ENCODE data around the gene ERC1. TPM values are rescaled to one million over a fixed set of nuclear protein-coding genes. Genes with fewer than 3 reads are reported as not detected.
"Not testable (repeated sequence)": the region's sequence is repeated elsewhere in the genome, so short reads cannot be mapped to it uniquely, and the experiment has no call there.

The ERC1 gene
- polyA plus RNA-seq, 6 donors from 2014 or later: 6.9 to 26.2 (median 17.9) TPM

- Mint-ChIP-seq H3K4me1 (no peaks in the 10 kb centered on the region), H3K27me3 (no peaks in the 10 kb centered on the region), H3K36me3 (no peaks in the 10 kb centered on the region), H3K27ac (peak overlapping the region in 2 of 6 donors; percentile 9 to 41), H3K9me3 (no peaks in the 10 kb centered on the region), H3K4me3 (no peak overlapping the region)
- DNase-seq (no peak), ATAC-seq (ENCODE audit: low read depth in 2 of 2) (no peak)
Measured at GRCh38 chr12:1355396-1355795, 364.4 kb downstream of the ERC1 start.

DNA sequence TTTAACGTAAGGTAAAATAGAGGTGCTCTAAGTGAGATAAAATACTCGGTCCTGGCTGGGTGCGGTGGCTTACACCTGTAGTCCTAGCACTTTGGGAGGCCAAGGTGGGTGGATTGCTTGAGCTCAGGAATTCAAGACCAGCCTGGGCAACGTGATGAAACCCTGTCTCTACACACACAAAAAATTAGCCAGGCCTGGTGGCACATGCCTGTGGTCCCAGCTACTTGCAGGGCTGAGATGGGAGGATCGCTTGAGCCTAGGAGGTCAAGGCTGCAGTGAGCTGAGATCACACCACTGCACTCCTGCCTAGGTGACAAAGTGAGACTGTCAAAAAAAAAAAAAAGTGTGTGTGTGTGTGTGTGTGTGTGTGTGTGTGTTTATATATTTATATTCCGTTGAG, 364.8 kb downstream of the ERC1 start:
- not testable (repeated sequence) for H3K27me3 Mint-ChIP-seq; H3K36me3 Mint-ChIP-seq; DNase-seq; ATAC-seq (ENCODE audit: low read depth in 2 of 2); H3K9me3 Mint-ChIP-seq; H3K4me1 Mint-ChIP-seq; H3K4me3 Mint-ChIP-seq
- peak overlapping the region in 1 of 6 donors; percentile 9 for H3K27ac Mint-ChIP-seq

- Mint-ChIP-seq H3K9me3 (no peaks in the 10 kb centered on the region), H3K4me1 (no peaks in the 10 kb centered on the region), H3K4me3 (no peak overlapping the region), H3K27ac (no peak overlapping the region), H3K36me3 (no peaks in the 10 kb centered on the region), H3K27me3 (no peaks in the 10 kb centered on the region)
- no peak for DNase-seq
- ATAC-seq (ENCODE audit: low read depth in 2 of 2): no peak
Measured at GRCh38 chr12:1356285-1356684, 365.3 kb downstream of the ERC1 start.

- DNase-seq (no peak), ATAC-seq (ENCODE audit: low read depth in 2 of 2) (no peak)
- H3K9me3 Mint-ChIP-seq: no peaks in the 10 kb centered on the region
- H3K4me3 Mint-ChIP-seq: no peak overlapping the region
- H3K4me1 Mint-ChIP-seq: no peaks in the 10 kb centered on the region
- H3K27ac Mint-ChIP-seq: peak overlapping the region in 1 of 6 donors; percentile 76
- peaks cover 0 to under 1% of the 10 kb centered on the region in 2 donors for H3K36me3 Mint-ChIP-seq
- H3K27me3 Mint-ChIP-seq: no peaks in the 10 kb centered on the region
Measured at GRCh38 chr12:1357171-1357570, 366.1 kb downstream of the ERC1 start.

- H3K27ac Mint-ChIP-seq: no peak overlapping the region
- no peaks in the 10 kb centered on the region for H3K27me3 Mint-ChIP-seq
- peaks cover 0 to 4% of the 10 kb centered on the region in 2 donors for H3K36me3 Mint-ChIP-seq
- ATAC-seq (ENCODE audit: low read depth in 2 of 2) (no peak), DNase-seq (no peak)
- no peaks in the 10 kb centered on the region for H3K4me1 Mint-ChIP-seq
- H3K4me3 Mint-ChIP-seq: no peak overlapping the region
- H3K9me3 Mint-ChIP-seq: no peaks in the 10 kb centered on the region
Measured at GRCh38 chr12:1357711-1358110, 366.7 kb downstream of the ERC1 start.

DNA sequence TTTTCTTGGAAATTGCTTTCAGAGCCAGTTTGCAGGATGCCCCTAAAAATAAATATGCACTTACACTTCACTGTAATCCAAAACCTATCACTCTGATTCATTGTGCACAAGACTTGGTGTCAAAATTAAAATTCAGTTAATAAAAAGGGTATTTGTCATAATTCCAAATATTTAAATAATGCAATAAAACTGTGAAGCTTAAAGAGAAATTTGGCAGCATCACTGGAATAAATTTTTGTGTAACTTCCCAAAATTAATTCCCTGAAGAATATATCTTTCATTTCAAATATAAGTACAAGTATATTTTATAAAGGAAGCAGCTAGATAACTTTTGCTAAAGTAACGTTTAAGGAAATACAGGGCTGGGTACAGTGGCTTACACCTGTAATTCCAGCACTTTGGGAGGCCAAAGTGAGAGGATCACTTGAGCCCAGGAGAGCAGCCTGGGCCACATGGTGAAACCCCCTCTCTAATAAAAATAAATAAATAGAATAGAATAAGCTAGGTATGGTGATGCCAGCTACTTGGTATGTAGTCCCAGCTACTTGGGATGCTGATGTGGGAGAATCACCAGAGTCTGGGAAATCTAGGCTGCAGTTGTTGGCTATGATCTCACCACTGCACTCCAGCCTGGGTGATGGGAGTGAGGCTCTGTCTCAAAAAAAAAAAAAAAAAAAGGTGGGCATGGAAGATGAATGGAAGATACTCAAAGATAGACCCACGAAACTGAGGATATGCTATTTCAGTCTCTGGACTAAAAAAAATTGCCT, 369.6 kb downstream of the ERC1 start:
- no peak overlapping the region for H3K27ac Mint-ChIP-seq
- ATAC-seq (ENCODE audit: low read depth in 2 of 2) (no peak), DNase-seq (no peak)

GRCh38 chr12:1362143-1362662, 371.2 kb downstream of the ERC1 start:
- H3K27ac Mint-ChIP-seq: peak overlapping the region in 1 of 6 donors; percentile 43
- ATAC-seq (ENCODE audit: low read depth in 2 of 2) (no peak), DNase-seq (no peak)
- no peaks in the 10 kb centered on the region for H3K4me1 Mint-ChIP-seq
- no peaks in the 10 kb centered on the region for H3K27me3 Mint-ChIP-seq
- peaks cover 16 to 19% of the 10 kb centered on the region in 2 donors for H3K36me3 Mint-ChIP-seq
- peaks cover 0 to 6% (median 0%) of the 10 kb centered on the region in 7 donors for H3K9me3 Mint-ChIP-seq
- no peak overlapping the region for H3K4me3 Mint-ChIP-seq

More for the DNA sequence above, 369.6 kb downstream of the ERC1 start:
- Mint-ChIP-seq H3K4me3 (no peak overlapping the region), H3K36me3 (peaks cover 16 to 19% of the 10 kb centered on the region in 2 donors), H3K4me1 (no peaks in the 10 kb centered on the region), H3K9me3 (peaks cover 0 to 6% (median 0%) of the 10 kb centered on the region in 7 donors), H3K27me3 (no peaks in the 10 kb centered on the region)

DNA sequence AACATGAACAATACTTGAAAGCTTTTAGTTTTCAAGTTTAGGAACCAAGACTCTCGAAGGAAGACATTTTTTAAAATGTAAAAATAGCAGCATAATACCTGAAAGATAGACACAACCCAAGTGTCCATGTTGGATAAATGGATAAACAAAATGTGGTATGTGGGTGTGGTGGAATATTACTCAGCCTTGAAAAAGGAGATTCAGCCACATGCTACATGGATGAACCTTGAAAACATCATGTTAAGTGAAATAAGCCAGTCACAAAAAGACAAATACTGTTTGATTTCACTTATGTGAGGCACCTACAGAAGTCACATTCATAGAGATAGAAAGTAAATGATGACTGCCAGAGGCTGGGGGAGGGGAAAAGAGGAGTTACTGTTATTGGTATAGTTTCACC, 374.7 kb downstream of the ERC1 start:
- Mint-ChIP-seq H3K4me3 (no peak overlapping the region), H3K27ac (no peak overlapping the region), H3K4me1 (no peaks in the 10 kb centered on the region), H3K36me3 (peaks cover 16 to 25% of the 10 kb centered on the region in 2 donors), H3K27me3 (no peaks in the 10 kb centered on the region), H3K9me3 (peaks cover 0 to 6% (median 0%) of the 10 kb centered on the region in 7 donors)
- ATAC-seq (ENCODE audit: low read depth in 2 of 2) (no peak), DNase-seq (no peak)

- H3K4me3 Mint-ChIP-seq: no peak overlapping the region
- peaks cover 20 to 33% of the 10 kb centered on the region in 2 donors for H3K36me3 Mint-ChIP-seq
- H3K9me3 Mint-ChIP-seq: peaks cover 0 to 6% (median 0%) of the 10 kb centered on the region in 7 donors
- no peaks in the 10 kb centered on the region for H3K27me3 Mint-ChIP-seq
- ATAC-seq (ENCODE audit: low read depth in 2 of 2) (no peak), DNase-seq (no peak)
- H3K27ac Mint-ChIP-seq: no peak overlapping the region
- no peaks in the 10 kb centered on the region for H3K4me1 Mint-ChIP-seq
Measured at GRCh38 chr12:1367331-1368291, 376.6 kb downstream of the ERC1 start.

DNA sequence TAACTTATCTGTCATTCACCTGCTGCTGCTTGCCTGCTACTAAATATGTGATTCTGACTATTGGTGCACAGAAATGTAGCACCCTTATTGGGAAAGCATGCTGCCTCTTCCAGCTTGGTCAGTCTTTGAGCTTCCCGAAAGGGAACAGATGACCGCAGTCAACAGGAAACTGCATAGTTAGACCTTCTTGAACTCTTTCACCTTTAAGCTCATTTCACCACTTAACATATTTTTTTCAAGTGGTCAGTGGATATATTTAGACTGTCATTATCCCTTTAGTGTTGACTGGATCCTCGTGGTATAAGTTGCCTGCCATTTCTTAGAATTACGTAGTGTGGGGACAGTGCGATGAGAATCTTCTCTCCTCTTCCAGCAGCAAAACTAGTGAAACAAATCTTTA, 378.4 kb downstream of the ERC1 start:
- DNase-seq (no peak), ATAC-seq (ENCODE audit: low read depth in 2 of 2) (no peak)
- peak overlapping the region in 1 of 6 donors; percentile 58 for H3K27ac Mint-ChIP-seq
- H3K4me1 Mint-ChIP-seq: no peaks in the 10 kb centered on the region
- no peaks in the 10 kb centered on the region for H3K27me3 Mint-ChIP-seq
- peaks cover 0 to 6% (median 0%) of the 10 kb centered on the region in 7 donors for H3K9me3 Mint-ChIP-seq
- H3K36me3 Mint-ChIP-seq: peaks cover 17 to 36% of the 10 kb centered on the region in 2 donors
- H3K4me3 Mint-ChIP-seq: no peak overlapping the region

- no peaks in the 10 kb centered on the region for H3K4me1 Mint-ChIP-seq
- DNase-seq: no peak
- H3K9me3 Mint-ChIP-seq: peaks cover 0 to 4% (median 0%) of the 10 kb centered on the region in 7 donors
- no peak overlapping the region for H3K4me3 Mint-ChIP-seq
- no peak overlapping the region for H3K27ac Mint-ChIP-seq
- no peaks in the 10 kb centered on the region for H3K27me3 Mint-ChIP-seq
- no peak for ATAC-seq (ENCODE audit: low read depth in 2 of 2)
- peaks cover 15 to 33% of the 10 kb centered on the region in 2 donors for H3K36me3 Mint-ChIP-seq
Measured at GRCh38 chr12:1369938-1370500, 379.0 kb downstream of the ERC1 start.

GRCh38 chr12:1373901-1374735, 383.1 kb downstream of the ERC1 start:
- Mint-ChIP-seq H3K4me3 (no peak overlapping the region), H3K27ac (no peak overlapping the region), H3K9me3 (no peaks in the 10 kb centered on the region), H3K4me1 (no peaks in the 10 kb centered on the region), H3K27me3 (no peaks in the 10 kb centered on the region), H3K36me3 (peaks cover 29 to 30% of the 10 kb centered on the region in 2 donors)
- DNase-seq (no peak), ATAC-seq (ENCODE audit: low read depth in 2 of 2) (no peak)

All from naive B cell (primary cell).